D721Med (cell line): ENCODE measurements around the gene C16orf90.

Source experiments
- DNase-seq: peaks from one replicate; pipeline ENCODE4 v3.0.0; 2011; ENCODE audit warnings: low spot score; ENCODE audit not compliant: insufficient read length
- FAIRE-seq: peaks from 2 replicates; lab custom pipeline; 2011; peaks lifted over from hg19 to GRCh38; lab: Jason Lieb, UNC
- TF ChIP-seq, protein P1 (sequence below): IDR thresholded peaks from 2 replicates; pipeline ENCODE4 v1.5.1; 2012; ENCODE audit warnings: mild to moderate bottlenecking, control low read depth; ENCODE audit not compliant: insufficient read depth; ENCODE audit errors: missing control alignments

The C16orf90 gene

DNA sequence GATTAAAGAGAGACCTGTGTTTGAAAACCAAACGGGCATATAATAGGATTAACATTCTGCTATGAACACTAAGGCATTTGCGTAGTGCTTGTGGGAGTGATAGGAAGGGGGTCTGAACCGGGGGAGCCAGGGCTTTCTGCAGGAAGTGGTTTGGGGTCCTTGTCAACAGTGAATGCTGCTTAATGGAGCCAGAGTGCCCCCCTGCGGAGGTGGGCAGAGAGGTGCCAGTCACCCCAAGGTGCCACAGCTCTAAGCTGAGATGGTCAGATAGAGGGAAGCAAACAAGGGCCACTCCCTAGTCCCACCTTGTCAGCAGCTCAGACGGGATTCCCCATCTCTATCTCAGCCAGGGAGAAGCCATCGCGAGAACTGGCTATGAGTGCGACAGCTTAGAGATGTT, 34.1 kb downstream of the C16orf90 start:
- no peak for FAIRE-seq
- no peak for DNase-seq
- TF ChIP-seq, protein P1, sequence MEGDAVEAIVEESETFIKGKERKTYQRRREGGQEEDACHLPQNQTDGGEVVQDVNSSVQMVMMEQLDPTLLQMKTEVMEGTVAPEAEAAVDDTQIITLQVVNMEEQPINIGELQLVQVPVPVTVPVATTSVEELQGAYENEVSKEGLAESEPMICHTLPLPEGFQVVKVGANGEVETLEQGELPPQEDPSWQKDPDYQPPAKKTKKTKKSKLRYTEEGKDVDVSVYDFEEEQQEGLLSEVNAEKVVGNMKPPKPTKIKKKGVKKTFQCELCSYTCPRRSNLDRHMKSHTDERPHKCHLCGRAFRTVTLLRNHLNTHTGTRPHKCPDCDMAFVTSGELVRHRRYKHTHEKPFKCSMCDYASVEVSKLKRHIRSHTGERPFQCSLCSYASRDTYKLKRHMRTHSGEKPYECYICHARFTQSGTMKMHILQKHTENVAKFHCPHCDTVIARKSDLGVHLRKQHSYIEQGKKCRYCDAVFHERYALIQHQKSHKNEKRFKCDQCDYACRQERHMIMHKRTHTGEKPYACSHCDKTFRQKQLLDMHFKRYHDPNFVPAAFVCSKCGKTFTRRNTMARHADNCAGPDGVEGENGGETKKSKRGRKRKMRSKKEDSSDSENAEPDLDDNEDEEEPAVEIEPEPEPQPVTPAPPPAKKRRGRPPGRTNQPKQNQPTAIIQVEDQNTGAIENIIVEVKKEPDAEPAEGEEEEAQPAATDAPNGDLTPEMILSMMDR: peak; percentile 20

DNA sequence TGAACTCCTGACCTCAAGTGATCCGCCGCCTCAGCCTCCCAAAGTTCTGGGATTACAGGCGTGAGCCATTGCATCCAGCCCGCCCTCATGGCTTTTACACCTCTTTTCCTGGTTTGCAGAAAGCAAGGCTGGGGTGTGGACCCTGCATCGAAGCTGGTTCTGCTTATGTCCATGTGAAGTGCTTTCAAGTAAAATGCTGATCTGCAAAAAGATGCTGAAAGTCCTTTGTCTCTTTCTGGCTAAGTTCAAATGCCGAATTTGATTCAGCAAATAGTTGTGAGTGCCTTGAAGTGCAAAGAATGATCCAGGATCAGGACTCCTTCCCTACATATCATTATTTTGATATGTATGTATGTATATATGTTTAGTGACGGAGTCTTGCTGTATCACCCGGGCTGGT, 34.7 kb downstream of the C16orf90 start:
- DNase-seq: no peak
- no peak for FAIRE-seq
- TF ChIP-seq, protein P1: no peak

DNA sequence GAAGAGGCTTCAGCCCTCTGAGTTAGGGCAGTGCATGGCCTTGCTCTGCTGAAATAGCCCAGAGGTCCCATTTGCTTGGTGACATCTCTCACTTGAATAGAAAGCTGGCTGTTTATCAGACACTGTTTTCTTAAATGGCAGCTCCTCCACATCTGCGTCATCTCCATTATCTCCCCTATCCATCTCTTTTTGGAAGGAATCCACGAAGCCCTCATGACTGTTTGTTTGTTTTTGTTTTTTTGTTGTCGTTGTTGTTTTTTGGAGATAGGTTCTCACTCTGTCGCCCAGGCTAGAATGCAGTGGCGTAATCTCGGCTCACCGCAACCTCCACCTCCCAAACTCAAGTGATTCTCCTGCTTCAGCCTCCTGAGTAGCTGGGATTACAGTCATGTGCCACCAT, 35.2 kb downstream of the C16orf90 start:
- TF ChIP-seq, protein P1: no peak
- no peak for FAIRE-seq
- no peak for DNase-seq

DNA sequence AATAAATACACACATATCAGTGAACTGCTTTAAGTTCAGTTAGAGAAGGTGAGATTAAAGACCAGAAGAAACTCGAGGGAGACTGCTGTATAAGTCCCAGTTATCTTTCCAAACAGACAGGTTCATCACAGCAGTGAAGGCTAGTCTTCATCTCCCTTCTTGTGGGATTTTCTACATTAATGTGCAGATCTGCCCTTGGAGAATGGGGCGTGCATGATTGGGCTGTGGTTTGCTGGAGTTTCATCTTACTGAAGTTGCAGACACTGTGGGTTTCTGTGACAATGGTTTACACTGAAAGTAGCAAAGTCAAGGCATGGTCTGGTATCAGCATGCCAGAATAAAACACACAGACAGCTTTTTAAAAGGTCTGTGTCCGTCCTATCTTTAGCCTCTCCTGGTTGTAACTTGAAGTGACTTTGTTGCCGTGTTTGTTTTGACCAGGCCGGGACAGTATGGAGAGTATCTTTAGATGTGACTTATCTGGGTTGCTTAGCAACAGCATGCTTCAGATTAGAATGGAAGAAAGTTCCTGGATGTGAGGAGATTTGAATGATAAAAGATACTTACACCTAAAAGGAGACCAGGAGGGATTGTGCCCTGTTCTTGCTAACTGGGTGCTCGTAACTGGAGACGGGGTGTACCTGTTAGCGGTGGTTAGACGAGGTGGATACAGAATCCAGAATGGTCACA, 35.7 kb downstream of the C16orf90 start:
- DNase-seq (no peak), FAIRE-seq (no peak)
- TF ChIP-seq, protein P1: no peak

DNA sequence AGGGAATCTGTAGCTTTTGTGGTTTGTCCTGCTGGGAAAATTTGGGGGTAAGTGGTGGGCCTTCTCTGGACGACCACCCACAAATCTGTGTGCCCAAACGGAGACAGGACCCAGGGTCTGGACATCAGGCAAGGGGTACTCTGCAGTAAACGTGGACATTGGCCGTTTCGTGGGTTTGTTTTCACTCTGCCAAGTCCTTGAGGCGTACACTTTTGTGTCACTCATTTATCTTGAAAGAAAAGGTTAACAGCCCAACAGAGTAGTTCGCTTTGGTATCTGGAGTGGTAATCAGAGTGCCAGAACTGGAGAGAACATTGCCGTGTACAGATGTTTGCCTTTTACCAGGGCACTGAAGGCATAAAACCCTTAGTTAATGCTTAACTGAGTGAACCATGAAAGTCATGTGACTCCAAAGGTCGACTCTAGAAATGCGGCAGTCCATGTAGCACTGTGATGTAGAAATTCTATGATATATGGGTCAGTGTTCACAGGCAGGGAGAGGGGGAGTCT, 36.4 kb downstream of the C16orf90 start:
- TF ChIP-seq, protein P1: no peak
- no peak for DNase-seq
- no peak for FAIRE-seq

DNA sequence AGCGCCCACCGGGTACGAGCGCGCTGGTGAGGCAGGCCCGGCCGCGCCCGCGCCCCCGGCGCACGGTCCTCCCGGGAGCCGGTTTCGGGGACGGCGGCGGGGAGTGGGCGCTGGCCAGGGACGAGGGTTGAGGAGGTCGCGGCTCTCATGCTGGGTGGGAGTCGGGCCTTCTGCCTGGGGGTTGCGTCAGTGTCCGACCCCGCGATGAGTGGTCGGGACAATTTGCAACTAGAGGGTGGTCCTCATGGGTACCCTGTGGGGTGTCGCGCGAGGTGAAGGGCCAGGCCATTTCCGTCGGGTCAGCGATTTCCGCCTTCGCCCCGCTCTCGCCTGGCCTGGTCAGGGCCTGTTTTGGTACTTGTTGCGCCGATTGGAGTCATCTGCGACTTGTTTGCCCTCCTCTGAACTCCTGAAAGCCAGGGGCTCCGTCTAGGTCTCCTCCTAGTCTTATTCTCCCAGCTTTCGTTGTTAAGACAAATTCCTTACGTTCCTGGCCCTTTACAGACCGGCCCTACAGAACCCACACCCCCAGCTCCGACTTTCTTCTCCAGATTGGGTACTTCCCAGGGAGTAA, 36.9 kb downstream of the C16orf90 start:
- no peak for DNase-seq
- TF ChIP-seq, protein P1: no peak
- no peak for FAIRE-seq
